Ureter (tissue), 1 donor: ENCODE results near the gene ZDHHC5. TPM values are rescaled to one million over a fixed set of nuclear protein-coding genes. Genes with fewer than 3 reads are reported as not detected.
"Not testable (repeated sequence)": the region's sequence is repeated elsewhere in the genome, so short reads cannot be mapped to it uniquely, and the experiment has no call there.

Experiments
- DNase-seq: peaks from one replicate; pipeline ENCODE4 v3.0.0-alpha.2; 2020; ENCODE audit warnings: low spot score
- total RNA-seq: library from RNA; stranded (reverse); gene quantifications from one replicate; pipeline ENCODE4 v1.2.4, GENCODE V29; 2023
- donor health status: DM: yes; HTN: yes; CAD: no.

The ZDHHC5 gene
- total RNA-seq, 1 donor from 2014 or later = 91.9 TPM

DNA sequence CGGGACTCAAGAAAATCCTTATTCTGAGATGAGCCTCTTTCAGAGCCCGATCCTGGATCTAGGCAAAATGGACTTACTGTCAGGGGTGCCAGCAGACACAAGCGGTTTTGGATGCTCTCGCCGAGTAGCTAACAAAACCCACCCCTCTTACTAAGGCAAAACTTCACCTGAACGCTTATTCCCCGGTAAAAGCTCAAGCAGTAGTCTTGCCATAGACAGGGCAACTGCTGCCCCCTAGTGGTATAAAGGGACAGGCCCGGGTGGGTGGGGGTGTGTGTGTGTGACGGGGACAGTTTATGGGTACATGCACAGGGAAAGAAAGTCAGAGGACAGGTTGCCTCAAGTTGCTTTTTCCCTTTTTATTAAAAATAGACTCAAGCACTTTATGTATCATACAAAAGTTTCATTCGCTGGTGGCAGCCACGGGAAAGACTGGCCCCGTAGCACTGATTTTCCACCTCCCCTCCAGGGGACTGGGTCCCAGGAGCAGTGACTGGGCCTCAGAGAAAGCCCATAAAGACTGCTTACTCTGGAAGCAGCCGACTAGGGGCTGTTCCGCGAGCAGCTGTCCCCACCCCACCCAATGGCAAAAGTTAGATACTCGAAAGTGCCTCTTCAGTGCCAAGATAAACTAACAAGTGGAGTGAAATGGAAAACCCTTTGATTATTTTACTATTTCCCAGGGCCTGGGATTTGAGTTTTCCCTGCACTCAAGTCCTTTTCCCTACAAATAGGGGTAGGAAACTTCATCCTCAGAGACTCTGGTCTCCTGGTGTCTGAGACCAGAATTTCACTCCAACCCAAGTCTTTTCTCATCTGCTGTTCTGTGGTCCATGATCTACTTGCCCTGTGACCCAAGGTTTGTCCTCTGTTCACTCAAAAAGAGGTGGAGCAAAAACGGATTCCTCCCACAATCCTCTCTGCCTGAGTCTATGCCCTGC is 22.9 kb upstream of the ZDHHC5 start:
- DNase-seq = peak; percentile 89

DNA sequence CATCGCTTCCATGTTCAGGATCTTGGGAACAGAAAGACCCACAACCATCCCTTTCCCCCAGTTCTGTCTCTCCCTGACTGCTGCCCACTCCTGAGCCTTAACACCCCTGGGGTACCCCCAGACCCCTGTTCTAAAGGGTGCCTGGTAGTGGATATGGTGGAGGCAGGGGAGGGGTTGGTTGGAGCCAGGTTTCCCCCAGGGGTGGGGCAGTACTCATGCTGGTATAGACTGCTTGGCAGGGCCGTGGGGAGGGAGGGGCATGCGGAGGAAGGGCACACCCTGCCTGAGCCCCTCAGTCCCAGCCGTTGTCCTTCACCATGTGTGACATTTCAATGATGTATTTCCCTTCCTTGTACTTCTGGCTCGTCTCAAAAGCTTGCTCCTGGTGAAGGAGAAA is 22.2 kb upstream of the ZDHHC5 start:
- DNase-seq = no peak

GRCh38 chr11:57646194-57646798 is 21.6 kb upstream of the ZDHHC5 start:
- no peak for DNase-seq

DNA sequence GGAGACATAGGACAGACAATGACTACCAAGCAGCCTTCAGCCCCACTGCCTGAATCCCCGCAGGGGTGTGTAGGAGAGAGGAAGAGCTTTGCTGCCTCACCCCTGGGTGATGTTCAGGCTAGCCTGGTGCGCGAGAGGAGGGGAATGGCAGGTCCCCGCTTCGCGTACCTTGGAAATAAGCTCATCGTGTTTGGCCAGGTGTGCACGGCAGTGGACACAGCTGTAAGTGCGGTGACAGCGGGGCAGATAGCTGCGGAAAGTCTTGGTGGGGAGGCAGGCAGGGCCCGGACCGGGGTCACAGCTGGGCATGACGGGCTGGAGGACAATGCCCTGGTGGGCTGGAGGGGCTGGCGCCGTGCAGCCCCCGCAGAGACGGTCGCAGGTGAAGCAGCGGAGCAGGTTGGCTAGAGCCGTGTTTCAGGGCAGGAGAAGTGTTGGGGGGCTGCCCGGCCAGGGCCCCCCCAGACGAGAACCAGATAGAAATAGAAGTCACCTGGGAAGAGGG is 21.1 kb upstream of the ZDHHC5 start:
- no peak for DNase-seq

DNA sequence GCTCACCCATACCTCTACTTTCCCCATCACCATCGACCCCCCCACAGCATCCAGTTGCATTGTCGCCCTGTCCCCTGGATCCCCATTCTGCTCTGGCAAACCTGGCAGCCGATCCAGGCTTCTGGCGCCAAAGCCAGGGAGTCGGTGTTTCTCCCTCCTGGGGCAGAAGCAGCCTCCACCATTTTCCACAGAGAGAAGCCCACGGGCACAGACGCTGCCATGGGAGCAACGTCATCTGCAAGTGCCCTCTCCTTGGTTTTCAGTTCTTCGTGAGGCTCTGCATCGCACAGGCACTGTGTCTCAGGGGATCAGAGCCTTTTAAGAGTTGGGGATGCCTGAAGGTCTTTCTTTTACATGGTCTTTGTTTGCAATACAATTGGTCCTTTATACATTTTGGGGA is 20.5 kb upstream of the ZDHHC5 start:
- no peak for DNase-seq

GRCh38 chr11:57647960-57648800 is 19.7 kb upstream of the ZDHHC5 start:
- no peak for DNase-seq

DNA sequence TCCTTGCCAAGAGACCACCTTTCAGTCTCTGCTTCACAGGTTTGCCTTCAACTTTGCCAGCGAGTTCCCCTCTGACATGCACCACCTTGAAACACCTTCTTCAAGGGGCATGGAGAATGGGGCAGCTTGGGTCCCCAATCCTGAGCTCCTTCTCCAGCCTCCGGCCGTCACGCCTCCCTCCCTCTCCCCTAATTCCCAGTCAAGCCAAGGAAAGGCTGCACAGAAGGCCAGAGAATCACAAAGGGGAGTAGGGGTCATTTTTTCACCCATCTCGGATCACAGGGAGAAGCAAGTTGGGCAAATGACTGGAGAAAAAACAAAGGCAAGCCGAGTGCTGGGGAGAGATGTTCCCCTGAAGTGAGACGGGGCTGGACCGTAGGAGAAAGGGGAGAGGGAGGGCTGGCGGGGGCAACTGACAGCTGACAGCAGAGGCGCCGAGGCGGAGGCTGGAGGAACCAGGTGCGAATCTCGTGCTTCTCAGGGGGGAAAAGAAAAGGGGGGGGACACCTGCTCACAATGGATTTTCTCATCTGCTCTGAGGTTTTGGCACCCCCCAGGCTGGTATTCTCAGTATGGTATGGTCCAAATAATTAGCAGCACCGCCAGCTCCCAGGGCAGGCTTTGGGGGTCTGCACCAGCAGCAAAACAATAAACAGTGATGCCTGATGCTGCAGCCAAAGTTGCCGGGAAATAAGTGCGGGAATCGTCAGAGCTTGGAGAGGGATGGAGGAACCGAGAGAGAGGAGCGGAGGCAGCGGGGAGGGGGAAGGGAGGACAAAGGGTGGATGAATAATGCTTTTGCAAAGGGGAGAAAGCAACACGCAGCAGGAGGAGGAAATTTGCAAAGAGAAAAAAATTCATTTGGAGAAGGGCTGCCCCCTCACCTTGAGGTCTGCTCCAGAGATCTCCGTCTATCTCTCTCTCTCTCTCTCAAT is 18.8 kb upstream of the ZDHHC5 start:
- no peak for DNase-seq

- DNase-seq = peak; percentile 58
These were observed 17.8 kb upstream of the ZDHHC5 start, which contains the start of gene YPEL4 for GRCh38 chr11:57649826-57650738. YPEL4 (minus strand) TSS chr11:57649912; CDS start chr11:57647107, 2,805 bp downstream.

GRCh38 chr11:57650739-57651090 is 17.2 kb upstream of the ZDHHC5 start:
- no peak for DNase-seq

DNA sequence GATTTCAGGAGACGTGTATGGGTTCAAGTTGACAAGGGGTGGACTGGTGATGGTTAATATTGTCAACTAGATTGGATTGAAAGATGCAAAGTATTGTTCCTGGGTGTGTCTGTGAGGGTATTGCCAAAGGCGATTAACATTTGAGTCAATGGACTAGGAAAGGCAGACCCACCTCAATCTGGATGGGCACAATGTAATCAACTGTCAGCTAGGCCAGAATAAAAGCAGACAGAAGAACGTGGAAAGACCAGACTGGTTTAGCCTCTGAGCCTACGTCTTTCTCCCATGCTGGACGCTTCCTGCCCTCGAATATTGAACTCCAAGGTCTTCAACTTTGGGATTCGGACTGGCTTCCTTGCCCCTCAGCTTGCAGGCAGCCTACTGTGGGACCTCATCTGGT is 16.5 kb upstream of the ZDHHC5 start:
- DNase-seq = no peak

DNA sequence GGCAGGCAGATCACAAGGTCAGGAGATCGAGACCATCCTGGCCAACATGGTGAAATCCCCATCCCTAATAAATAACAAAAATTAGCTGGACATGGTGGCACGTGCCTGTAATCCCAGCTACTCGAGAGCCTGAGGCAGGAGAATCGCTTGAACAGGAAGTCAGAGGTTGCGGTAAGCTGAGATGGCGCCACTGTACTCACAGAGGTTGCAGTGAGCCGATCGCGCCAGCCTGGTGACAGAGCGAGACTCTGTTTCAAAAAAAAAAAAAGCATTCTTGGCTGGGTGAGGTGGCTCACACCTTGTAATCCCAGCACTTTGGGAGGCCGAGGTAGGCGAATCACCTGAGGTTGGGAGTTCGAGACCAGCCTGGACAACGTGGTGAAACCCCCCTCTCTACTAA is 15.7 kb upstream of the ZDHHC5 start:
- not testable (repeated sequence) for DNase-seq

- no peak for DNase-seq
These were observed 15.3 kb upstream of the ZDHHC5 start for GRCh38 chr11:57652662-57653061.

DNA sequence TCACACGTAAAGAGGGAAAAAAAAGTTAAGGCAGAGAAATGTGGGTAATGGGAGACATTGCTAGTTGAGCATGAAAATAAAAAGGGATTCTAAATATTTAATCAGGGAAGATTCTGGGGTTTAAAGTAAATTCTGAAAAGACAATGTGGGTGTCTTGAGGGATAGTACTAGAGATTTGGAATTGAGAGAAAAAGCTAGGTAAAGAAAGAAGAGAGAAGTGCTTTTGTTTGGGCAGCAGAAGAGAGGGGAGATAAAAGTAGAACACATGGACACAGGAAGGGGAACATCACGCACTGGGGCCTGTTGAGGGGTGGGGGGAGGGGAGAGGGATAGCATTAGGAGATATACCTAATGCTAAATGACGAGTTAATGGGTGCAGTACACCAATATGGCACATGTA is 14.8 kb upstream of the ZDHHC5 start:
- DNase-seq = no peak

DNA sequence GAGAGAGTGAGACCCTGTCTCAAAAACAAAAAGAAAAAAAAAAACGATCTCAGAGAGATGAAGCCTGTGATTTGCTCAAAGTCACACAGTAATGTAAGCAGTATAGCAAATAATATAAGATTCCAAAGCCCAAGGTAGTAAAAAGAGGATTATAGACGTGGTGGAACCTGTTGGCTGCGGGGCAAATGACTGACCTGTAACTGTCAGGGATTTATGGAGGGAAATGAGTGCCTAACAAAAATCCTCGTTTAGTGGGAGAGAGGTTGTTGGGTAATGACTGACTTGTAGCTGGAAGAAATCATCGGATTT is 11.1 kb upstream of the ZDHHC5 start:
- no peak for DNase-seq

GRCh38 chr11:57657194-57658022 is 10.5 kb upstream of the ZDHHC5 start, which contains the start of gene CLP1:
CLP1 (plus strand) TSS chr11:57657762; CDS start chr11:57659477, 1,715 bp downstream.
- DNase-seq = peak; percentile 100

GRCh38 chr11:57658023-57658361 is 9.9 kb upstream of the ZDHHC5 start:
- DNase-seq = no peak

- no peak for DNase-seq
These were observed 8.2 kb upstream of the ZDHHC5 start for GRCh38 chr11:57659669-57660068.

- DNase-seq = no peak
These were observed 5.0 kb upstream of the ZDHHC5 start for GRCh38 chr11:57662893-57663292.

GRCh38 chr11:57663975-57664374 is 3.9 kb upstream of the ZDHHC5 start:
- DNase-seq = no peak
